ENCODE measurements around the gene TEAD1.

Gene TEAD1

DNA sequence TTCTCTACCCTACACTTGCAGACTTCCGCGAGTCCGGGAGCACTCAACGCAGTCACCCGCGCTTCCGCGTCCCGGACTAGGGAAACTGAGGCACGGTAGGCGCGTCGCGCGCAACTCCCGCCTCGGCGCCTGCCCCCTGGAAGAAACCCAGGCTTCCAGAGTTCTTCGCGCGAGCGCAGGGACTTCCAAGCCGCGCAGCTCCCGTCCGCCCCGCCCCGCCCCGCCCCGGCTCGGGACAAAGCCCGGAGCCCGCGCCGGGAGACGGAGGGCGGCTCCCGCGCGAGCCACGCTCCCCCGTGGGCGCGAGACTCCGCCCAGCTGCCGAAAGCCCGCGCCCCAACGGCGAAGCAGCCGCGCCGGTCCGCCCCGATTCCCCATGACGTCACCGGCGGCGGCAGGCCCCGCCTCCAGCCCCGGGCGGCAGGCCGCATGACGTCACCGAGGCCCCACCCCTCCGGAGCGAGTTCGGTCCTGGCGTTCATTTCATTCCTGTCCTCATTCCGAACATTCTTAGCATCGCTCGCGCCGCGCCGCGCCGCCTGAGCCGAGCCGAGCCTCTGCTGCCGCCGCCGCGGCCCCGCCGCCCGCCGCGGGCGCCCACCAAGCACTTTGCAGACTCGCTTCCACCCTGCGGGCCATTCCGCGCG, at the start of gene TEAD1:
Gene TEAD1 (plus strand): TSS at position 498 of the 647 bp plus-strand sequence.
- peak; percentile 65 to 78 for DNase-seq (ENCODE audit: low read depth in 2 of 2)

DNA sequence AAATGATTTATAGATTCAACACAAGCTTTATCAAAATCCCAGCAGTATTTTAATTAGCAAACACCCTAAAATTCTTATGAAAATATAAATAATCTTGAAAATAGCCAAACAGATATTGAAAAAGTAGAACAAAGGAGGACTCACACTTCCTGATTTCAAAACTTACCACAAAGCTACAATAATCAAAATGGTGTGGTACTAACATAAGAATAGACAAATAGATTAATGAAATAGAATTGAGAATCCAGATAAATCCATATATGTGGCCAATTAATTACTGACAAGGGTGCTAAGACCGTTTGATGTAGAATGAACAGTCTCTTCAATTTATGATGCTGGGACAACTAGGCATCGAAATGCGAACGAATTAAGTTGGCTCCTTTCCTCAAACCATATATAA, 49.6 kb upstream of the TEAD1 start:
- DNase-seq (ENCODE audit: low read depth in 2 of 2) = no peak

DNA sequence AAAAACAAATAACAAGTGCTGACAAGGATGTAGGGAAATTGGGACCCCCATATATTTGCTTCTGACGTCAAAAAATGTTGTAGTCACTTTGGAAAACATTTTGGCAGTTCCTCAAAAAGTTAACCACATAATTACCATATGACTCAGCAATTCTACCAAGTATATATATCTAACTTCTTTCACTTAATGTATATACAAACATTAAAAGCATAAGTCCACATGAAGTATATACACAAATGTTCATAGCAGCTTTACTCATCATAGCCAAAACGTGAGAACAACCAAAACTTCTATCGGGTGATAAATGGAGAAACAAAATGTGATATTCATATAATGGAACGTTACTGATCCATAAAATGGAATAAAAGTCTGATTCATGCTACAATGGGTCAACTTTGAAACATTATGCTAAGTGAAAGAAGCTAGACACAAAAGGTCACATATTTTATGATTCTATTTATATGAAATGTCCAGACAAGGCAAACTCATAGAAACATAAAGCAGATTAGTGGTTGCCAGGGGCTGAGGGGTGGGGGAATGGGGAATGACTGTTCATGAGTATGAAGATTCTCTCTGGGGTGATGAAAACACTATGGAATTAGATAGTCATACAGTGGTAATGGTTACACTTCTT, 48.7 kb upstream of the TEAD1 start:
- no peak for DNase-seq (ENCODE audit: low read depth in 2 of 2)

DNA sequence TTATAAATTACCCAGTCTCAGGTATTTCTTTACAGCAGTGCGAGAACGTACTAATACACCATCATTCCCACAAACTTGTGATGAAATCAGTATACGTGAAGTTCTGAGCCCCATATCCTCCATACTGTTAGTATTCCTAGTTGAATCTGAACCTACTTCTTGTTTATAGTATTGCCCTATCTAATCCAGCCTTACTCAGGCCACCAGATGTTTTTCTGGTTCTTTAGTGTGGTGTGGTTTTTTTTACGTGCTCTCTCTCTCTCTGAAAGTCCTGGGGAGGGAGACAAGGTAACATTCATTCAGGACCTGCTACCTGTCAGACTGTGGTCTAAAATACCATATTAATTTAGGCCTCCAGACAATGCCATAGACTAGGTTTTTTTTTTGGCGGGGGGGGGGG, 47.6 kb upstream of the TEAD1 start:
- no peak for DNase-seq (ENCODE audit: low read depth in 2 of 2)

DNA sequence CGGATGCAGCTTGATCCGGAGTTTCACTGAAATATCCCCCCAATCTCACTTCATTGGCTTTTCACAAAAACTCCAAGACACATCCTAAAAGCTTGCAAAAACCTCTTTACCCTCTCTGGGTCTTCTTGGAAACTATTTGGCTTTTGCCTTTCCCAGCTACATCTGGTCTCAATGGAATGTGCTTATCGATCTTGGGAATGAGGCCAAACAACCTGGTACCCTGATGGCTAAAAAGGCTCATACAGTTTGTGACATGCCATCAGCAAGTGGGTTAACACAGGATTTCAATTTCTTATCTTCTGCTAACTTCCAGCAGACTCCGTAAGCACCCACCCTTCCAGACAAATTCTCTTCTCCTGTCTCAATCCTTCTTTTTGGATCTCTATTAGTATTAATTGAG, 45.9 kb upstream of the TEAD1 start:
- DNase-seq (ENCODE audit: low read depth in 2 of 2) = no peak

DNA sequence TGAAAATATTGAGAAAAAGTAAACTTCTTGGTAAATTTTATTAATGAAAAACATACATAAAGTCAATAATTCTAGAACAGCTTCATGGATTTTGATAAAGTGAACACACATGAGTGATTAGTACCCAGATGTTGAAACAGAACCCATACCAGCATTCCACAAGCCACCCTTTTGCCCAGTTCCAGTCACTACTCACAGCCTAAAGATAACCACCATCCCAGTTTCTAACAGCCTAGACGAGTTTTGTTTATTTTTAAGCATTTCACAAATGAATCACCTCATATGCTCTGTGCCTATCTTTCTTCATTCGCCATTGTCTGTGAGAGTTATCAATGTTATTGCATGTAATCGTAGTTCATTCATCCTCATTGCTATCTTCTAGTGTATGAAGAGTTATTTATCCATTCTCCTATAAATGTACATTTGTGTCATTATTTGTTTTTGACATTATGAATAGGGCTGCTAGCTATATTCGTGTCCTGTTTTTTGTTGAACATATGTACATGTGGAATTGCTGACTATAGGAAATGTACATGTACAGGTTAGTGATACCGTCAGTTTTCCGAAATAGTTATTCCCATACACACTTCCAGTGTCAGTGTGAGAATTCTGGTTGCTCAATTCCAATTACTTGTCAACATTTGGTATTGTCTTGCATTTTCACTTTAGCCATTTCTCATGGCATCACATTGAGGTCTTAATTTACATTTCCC, 44.5 kb upstream of the TEAD1 start:
- no peak for DNase-seq (ENCODE audit: low read depth in 2 of 2)

DNA sequence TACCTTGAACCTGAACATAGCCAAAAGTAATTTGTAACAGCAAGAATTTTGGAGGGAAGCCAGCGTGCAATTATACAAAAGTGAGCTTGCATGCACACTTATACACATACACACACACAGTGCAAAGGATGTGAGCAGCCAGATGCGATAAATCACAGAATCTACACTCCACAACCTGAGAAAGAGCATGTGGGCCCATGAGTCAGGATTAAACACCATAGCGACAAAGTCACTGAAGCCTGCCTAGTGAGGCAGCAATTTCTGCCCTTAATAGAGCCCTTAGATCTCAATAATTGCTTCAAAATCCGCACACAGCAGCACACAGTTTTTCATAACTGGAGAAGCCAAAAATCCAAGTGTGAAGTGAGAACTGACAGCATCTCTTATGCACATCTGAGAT, 42.6 kb upstream of the TEAD1 start:
- no peak for DNase-seq (ENCODE audit: low read depth in 2 of 2)

DNA sequence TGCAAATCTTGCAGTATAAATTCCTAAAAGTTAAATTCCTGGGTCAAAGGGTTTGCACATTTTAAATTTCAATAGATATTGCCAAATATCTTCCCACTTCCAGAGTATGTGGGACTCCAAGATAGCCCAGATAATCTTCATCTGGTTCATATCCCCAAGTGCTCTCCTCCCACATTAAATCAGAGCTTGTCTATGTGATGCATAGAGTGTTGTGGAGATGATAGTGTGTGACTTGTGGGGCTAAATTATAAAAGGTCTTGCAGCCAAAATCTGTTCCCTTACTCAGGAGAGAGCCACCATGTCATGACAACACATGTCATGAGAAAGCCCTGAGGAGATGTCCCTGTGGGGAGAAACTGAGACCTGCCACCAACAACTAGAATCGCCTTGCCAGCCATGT, 39.9 kb upstream of the TEAD1 start:
- no peak for DNase-seq (ENCODE audit: low read depth in 2 of 2)

DNA sequence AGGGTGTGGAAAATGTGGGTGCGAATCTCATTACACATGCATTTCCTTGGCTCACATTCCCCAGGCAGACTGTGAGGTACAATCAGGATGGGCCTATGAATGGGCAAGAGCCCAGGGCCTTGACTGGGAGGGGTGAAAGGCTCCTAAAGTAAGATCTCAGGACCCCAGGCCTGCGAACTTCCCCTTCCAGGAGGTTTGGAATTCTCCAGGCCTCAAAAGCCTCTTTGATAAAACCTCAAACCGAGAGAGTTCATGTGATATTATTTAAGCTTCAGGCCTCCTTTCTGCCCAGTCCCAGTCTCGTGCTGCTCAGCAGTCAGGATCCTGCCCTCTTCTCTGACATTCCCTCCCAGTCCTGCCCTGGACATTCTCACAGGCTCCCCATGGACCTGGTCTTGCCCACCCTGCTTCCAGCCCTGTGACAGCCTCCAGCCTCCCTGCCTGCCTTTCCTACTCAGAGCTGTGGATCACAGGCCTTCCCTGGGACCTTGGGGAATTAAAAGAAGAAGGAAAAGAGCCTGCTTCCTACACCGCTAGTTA, 37.3 kb upstream of the TEAD1 start:
- DNase-seq (ENCODE audit: low read depth in 2 of 2) = no peak

DNA sequence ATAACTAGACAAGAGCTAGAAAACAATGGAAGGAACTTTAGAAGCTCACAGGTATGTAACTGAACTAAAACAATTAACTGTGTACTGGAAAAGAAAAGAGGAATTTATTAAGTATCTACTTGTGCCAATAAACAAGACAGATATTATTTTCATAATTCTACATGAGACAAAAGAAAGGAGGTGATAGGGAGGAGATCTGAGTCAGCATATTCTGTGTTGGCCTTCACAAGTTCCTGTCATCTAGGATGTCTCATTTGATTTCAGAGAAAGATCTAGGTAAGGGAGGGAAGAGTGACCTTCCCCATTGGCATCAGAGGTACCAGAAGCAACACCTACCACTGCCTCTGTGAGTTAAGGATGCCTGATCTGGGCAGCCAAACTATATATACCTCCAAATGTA, 34.8 kb upstream of the TEAD1 start:
- no peak for DNase-seq (ENCODE audit: low read depth in 2 of 2)

DNA sequence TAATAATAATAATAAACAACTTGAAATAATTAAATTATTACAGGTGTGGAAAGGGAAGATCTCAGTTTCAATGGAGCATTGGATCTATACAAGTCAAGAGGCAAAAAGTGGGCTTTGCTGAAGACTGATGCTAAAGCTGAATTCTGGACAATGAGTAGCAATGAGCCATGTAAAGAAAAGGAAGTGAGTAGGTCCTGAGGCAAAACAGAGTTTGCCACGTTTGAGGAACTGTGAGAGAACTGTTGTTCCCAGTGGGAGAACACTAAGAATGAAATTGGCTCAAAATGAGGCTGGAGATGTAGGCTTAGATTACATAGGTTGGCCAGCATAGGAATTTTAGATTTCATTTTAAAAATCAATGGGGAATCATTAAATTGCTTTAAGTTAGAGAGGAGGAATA, 33.9 kb upstream of the TEAD1 start:
- no peak for DNase-seq (ENCODE audit: low read depth in 2 of 2)

DNA sequence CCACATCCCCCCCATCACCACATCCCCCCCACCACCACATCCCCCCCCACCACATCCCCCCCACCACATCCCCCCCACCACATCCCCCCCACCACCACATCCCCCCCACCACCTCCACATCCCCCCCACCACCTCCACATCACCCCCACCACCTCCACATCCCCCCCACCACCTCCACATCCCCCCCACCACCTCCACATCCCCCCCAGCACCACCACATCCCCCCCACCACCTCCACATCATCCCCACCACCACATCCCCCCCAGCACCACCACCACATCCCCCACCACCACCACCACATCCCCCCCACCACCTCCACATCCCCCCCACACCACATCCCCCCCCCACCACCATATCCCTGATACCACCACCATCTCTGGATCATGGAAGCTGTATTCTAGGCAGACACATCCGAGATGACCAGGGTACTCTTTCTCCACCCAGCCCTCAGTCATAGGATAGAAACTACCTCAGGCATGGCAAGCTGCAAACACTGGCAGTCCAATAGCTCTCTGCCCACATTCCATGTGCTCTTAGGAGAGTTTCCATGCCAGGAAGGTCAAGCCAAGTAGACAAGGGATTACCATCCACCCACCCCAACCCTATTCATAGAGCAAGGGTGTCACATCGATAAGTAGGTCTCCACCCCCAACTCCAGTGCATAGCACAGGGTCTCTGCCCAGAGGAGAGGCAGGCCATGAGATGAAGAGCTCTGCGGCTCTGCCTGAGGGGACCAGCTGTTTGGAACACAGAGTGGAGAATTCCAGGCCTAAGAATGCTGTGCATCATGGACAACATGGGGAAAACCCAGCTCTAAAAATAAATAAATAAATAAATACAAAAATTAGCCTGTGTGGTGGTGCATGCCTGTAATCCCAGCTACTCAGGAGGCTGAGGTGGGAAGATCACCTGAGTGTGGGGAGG, 33.0 kb upstream of the TEAD1 start:
- DNase-seq (ENCODE audit: low read depth in 2 of 2) = no peak

DNA sequence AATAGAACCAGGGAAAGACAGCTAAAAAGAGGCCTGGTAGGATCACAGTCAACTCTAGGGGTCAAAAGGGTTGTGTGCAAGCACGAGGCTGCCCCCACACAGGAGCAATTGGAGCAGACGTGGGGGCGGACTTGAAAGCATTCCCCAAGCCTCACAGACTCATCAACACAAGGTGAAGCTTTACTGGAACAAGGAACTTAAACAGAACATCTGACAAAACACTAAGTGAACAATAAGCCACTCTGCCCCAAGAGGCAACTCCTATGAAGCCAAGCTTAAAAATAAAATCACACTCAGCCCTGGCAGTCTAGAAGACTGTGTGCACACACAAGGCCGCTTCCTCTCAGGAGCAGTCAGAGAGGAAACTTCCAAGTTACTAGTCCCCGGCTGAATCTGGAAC, 32.2 kb upstream of the TEAD1 start:
- no peak for DNase-seq (ENCODE audit: low read depth in 2 of 2)

DNA sequence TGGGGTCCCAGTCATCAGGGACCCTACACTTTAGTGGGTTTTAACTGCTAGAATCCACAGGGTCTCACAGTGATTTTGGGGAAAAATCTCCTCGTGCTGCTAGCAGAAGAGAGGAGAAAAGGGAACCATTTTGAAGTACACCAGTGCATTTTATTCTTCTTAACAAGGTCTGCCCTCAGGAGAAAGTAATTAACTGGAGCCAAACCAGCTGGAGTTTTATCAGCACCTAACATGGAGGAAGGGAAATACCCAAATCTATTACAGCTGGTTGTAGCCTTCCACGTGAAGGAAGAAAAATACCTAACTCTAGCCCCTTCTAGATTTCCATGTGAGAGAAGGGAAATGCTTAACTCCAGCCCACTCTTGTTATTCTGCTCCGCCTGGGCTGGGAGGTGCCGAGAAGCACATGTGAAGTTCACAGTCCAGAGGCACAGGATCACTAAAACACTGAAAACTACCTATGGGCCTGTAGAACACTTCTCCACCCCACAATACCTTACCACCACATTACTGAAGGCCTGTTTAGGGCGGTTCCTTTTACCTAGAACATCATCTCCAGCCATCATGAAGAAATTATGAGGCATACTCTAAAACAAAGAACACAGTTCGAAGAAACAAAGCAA, 31.3 kb upstream of the TEAD1 start:
- DNase-seq (ENCODE audit: low read depth in 2 of 2) = no peak

DNA sequence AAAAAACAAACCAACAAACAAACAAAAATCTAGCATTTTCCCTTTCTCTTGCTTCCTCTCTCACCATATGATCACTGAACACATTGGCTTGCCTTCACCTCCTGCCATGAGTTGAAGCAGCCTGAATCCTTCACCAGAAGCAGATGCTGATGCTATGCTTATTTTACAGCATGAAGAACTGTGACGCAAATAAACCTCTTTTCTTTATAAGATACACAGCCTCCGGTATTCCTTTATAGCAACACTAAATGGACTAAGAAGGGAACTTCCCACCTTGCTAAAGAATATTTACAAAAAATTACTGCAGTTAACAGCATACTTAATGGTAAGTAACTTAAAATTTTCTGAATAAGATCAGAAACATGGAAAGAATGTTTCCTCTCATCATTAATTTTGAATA, 27.7 kb upstream of the TEAD1 start:
- no peak for DNase-seq (ENCODE audit: low read depth in 2 of 2)

DNA sequence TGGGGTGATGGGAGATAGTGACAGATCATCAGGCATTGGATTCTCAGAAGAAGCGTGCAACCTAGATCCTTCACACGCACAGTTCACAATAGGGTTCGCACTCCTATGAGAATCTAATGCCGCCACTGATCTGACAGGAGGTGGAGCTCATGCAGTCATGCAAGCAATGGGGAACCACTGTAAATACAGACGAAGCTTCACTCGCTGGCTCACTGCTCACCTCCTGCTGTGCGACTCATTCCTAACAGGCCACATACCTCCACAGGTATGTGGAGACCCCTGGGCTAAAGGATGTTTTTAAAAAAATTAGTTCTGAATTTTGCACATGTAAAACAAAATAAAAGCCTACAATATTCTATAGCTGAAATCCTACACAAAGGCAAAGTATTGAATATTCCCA, 20.5 kb upstream of the TEAD1 start:
- no peak for DNase-seq (ENCODE audit: low read depth in 2 of 2)

DNA sequence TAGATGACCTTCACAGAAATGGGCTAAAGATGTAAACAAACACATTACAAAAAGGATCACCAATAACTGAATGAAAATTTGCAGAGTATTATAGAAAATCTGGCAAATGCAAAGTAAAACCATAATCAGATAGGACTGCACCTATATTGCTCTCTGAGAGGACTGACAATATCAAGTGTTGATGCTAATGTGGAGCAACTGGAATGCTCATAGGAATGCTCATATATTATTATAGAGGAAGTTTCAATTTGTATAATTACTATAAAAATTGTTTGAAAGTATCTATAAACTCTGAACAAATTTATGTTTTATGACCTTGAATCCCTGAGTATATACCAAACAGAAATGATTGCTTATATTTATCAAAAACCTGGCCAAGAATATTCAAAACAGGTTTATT, 18.4 kb upstream of the TEAD1 start:
- DNase-seq (ENCODE audit: low read depth in 2 of 2) = no peak

DNA sequence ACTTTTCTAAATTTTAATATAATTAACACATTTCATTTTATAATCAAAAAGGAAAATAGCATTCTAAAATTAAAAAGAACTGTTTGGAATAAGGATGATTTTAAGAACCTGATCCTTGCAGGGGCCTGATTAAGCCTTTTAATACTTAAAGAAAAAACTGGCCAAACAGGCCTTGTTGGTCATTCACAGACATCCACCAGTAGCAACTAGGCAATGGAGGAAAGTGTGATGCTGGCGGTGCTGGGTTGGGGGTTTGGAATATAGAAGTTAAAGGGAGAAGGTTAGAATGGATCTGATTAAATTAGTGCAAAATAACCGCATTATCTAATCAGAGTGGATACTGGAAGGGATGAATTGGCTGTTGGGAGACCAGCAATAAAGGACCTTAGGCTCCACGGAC, 16.9 kb upstream of the TEAD1 start:
- no peak for DNase-seq (ENCODE audit: low read depth in 2 of 2)

DNA sequence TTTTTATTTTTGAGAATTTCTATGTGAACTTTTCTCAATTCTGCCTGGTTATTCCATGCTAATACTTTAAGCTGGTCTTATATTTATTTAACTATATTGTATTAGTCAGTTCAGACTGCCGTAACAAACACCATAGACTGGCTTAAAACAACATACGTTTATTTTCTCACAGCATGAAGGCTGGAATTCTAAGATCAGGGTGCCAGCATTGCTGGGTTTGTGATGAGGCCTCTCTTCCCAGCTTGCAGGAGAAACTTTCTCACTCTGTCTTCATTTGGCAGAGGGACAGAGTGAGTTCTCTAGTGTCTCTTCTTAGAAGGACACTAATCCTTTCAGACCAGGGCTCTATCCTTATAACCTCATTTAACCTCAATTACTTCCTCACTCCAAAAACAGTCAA, 16.2 kb upstream of the TEAD1 start:
- no peak for DNase-seq (ENCODE audit: low read depth in 2 of 2)

DNA sequence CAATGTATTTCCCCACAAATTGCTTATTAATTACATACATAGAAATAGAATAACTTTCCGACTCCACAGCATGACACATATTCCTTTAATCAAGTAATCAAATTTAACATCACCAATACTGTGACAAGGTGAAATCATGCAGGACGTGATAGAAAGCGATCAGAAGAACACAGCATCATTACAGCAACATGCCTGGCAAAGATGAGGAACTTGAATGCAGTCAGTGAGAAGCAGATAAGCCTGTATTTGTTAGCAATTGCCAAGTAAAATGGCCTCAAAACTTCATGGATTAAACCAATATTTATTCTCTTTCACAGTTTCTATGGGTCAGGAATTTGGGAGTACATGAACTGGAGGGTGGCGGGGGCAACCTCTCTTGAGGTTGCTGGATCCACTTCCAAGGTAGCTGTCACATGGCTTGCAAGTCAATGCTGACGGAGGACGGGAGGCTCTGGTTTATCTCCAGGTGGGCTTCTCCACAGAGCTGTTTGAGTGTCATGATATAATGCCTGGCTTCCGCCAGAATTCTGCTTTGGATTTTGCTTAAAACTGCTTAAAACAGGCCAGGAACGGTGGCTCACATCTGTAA, 12.0 kb upstream of the TEAD1 start:
- DNase-seq (ENCODE audit: low read depth in 2 of 2) = no peak

DNA sequence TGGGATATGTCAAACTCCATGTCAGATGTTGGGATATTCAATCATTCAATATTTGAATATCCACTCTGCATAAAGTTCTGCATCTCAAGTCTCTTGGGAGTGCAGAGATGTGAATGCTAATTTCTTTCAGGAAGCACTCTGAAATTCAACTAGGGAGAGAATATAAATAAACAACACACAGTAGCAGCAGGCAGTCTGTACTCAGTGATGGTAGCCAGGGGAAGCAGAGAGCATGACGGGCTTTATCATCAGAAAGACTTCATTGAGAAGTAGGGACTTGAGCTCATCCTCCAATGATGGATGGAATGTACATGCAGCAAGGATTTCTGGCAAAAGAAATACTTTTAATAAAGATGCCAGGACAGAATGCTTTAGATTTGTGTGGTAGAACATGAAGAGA, 9.8 kb upstream of the TEAD1 start:
- DNase-seq (ENCODE audit: low read depth in 2 of 2) = no peak
